ENCODE data around the gene SLC12A1.

DNA sequence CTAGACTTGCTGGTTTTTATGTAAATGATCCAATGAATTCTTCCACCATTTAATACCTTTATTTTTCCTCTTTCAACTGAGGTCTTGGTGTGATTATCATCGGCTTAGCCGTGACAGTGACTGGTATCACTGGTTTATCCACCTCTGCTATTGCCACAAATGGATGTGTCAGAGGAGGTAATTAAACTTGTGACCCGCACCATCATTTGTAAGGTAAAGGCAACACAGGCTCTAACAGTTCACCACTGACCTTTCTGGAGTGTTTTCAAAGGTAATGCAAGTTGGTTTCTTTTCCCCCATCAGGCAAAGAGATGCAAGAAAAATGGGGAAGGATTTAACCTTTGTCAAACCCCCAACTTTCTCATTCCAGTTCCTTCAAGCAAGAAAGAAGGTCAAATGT, 19.7 kb downstream of the SLC12A1 start:
- TF ChIP-seq POLR2A (IDR thresholded peaks at IDR 0.05; ENCODE audit: control extremely low read depth in 1 of 2, low read depth in 2 of 2, low read length in 2 of 2) (no peak), SUZ12 (IDR thresholded peaks at IDR 0.05; ENCODE audit: low read length) (no peak)
- TF ChIP-seq, protein P1, sequence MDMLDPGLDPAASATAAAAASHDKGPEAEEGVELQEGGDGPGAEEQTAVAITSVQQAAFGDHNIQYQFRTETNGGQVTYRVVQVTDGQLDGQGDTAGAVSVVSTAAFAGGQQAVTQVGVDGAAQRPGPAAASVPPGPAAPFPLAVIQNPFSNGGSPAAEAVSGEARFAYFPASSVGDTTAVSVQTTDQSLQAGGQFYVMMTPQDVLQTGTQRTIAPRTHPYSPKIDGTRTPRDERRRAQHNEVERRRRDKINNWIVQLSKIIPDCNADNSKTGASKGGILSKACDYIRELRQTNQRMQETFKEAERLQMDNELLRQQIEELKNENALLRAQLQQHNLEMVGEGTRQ (IDR thresholded peaks at IDR 0.05; ENCODE audit: low read length) = no peak
- TF ChIP-seq, protein P2, sequence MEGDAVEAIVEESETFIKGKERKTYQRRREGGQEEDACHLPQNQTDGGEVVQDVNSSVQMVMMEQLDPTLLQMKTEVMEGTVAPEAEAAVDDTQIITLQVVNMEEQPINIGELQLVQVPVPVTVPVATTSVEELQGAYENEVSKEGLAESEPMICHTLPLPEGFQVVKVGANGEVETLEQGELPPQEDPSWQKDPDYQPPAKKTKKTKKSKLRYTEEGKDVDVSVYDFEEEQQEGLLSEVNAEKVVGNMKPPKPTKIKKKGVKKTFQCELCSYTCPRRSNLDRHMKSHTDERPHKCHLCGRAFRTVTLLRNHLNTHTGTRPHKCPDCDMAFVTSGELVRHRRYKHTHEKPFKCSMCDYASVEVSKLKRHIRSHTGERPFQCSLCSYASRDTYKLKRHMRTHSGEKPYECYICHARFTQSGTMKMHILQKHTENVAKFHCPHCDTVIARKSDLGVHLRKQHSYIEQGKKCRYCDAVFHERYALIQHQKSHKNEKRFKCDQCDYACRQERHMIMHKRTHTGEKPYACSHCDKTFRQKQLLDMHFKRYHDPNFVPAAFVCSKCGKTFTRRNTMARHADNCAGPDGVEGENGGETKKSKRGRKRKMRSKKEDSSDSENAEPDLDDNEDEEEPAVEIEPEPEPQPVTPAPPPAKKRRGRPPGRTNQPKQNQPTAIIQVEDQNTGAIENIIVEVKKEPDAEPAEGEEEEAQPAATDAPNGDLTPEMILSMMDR (IDR thresholded peaks at IDR 0.05; ENCODE audit: control extremely low read depth in 1 of 3, insufficient read depth in 1 of 3, low read depth in 1 of 3, low read length in 3 of 3) = no peak

Data from H1 (cell line).